ENCODE results near the gene KDM4B. TPM values are rescaled to one million over a fixed set of nuclear protein-coding genes. Genes with fewer than 3 reads are reported as not detected.

KDM4B gene
- total RNA-seq, 2 experiments from 2014 or later: 31.2 to 42.3 TPM

DNA sequence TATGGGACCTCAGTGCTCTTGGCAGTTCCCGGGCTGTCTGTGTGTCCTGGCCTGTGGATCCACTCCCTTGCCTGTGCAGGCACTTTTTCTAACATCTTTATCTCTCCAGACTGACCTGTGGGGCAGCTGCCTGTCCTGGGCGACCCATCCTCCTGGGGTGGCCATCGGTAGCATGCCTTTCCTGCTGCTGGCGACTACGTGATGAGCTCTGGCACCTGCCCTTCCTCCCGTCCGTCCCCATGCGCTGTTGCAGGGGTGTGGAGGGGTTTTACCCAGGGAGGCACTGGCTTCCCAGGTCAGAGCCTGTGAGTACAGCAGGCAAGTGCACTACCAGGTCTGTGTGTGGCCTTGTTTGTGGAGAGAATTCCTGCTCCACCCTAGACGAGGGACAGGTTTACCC lies 93.3 kb downstream of the KDM4B start:
- H3K4me3 Mint-ChIP-seq: no peak overlapping the region
- peaks cover 21% of the 10 kb centered on the region for H3K36me3 Mint-ChIP-seq
- CTCF ChIA-PET: interaction anchor here (1.3 kb wide), 1 partner anchor 14 kb away, joined by 3 read pairs; no protein-coding TSS in a partner anchor
- DNase-seq (no peak), ATAC-seq (no peak)
- no peaks in the 10 kb centered on the region for H3K27me3 Mint-ChIP-seq
- H3K9me3 Mint-ChIP-seq (ENCODE audit: low read depth): peaks cover 14% of the 10 kb centered on the region
- no peaks in the 10 kb centered on the region for H3K4me1 Mint-ChIP-seq
- no peak overlapping the region for H3K27ac Mint-ChIP-seq

- DNase-seq (no peak), ATAC-seq (no peak)
- peaks cover 21% of the 10 kb centered on the region for H3K36me3 Mint-ChIP-seq
- no peaks in the 10 kb centered on the region for H3K4me1 Mint-ChIP-seq
- CTCF ChIA-PET: interaction anchor here (1.3 kb wide), 2 partner anchors 12 to 14 kb away, joined by 3 to 4 read pairs; no protein-coding TSS in a partner anchor
- H3K27ac Mint-ChIP-seq: no peak overlapping the region
- peaks cover 14% of the 10 kb centered on the region for H3K9me3 Mint-ChIP-seq (ENCODE audit: low read depth)
- no peaks in the 10 kb centered on the region for H3K27me3 Mint-ChIP-seq
- H3K4me3 Mint-ChIP-seq: no peak overlapping the region
These were observed 93.9 kb downstream of the KDM4B start for GRCh38 chr19:5062799-5063198.

GRCh38 chr19:5063873-5064645 lies 95.1 kb downstream of the KDM4B start:
- H3K9me3 Mint-ChIP-seq (ENCODE audit: low read depth): peaks cover 14% of the 10 kb centered on the region
- DNase-seq (no peak), ATAC-seq (no peak)
- peaks cover 21% of the 10 kb centered on the region for H3K36me3 Mint-ChIP-seq
- CTCF ChIA-PET: interaction anchor here (1.3 kb wide), 2 partner anchors 11 to 16 kb away, joined by 3 to 4 read pairs; no protein-coding TSS in a partner anchor
- no peak overlapping the region for H3K4me3 Mint-ChIP-seq
- no peak overlapping the region for H3K27ac Mint-ChIP-seq
- H3K4me1 Mint-ChIP-seq: no peaks in the 10 kb centered on the region
- H3K27me3 Mint-ChIP-seq: no peaks in the 10 kb centered on the region

- Mint-ChIP-seq H3K4me1 (no peaks in the 10 kb centered on the region), H3K4me3 (no peak overlapping the region), H3K27ac (no peak overlapping the region), H3K36me3 (peaks cover 21% of the 10 kb centered on the region), H3K27me3 (no peaks in the 10 kb centered on the region), H3K9me3 (ENCODE audit: low read depth) (peaks cover 14% of the 10 kb centered on the region)
- CTCF ChIA-PET: no interaction called here
- DNase-seq (no peak), ATAC-seq (no peak)
These were observed 96.0 kb downstream of the KDM4B start for GRCh38 chr19:5064896-5065295.

DNA sequence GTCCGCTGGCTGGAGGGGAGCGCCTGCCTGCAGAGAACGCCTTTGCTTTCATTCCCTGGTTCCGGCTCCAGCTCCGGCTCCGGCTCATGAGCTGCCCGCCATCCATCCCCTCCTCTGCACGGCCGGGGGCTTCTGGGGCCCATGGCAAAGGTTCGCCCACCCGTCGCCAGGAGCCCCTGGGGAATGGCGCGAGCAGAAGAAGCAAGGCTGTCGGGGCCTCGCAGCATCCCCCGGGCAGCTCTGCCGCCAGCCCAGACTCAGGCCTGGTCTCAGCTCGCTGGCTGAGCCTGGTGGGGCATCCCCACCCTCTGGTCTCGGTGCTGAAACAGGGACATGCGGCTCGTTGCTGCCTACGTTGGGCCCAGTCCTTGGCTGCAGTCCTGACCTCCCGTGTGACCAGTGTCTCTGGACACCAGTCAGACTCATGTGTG lies 96.8 kb downstream of the KDM4B start:
- H3K27ac Mint-ChIP-seq: no peak overlapping the region
- H3K4me1 Mint-ChIP-seq: no peaks in the 10 kb centered on the region
- H3K4me3 Mint-ChIP-seq: no peak overlapping the region
- CTCF ChIA-PET: no interaction called here
- peaks cover 14% of the 10 kb centered on the region for H3K9me3 Mint-ChIP-seq (ENCODE audit: low read depth)
- no peaks in the 10 kb centered on the region for H3K27me3 Mint-ChIP-seq
- no peak for ATAC-seq
- H3K36me3 Mint-ChIP-seq: peaks cover 21% of the 10 kb centered on the region
- no peak for DNase-seq

GRCh38 chr19:5066768-5067167 lies 97.9 kb downstream of the KDM4B start:
- Mint-ChIP-seq H3K4me3 (no peak overlapping the region), H3K27ac (no peak overlapping the region)

GRCh38 chr19:5067678-5068077 lies 98.8 kb downstream of the KDM4B start:
- H3K27me3 Mint-ChIP-seq: no peaks in the 10 kb centered on the region
- peaks cover 6% of the 10 kb centered on the region for H3K9me3 Mint-ChIP-seq (ENCODE audit: low read depth)
- ATAC-seq (no peak), DNase-seq (no peak)
- no peak overlapping the region for H3K4me3 Mint-ChIP-seq
- H3K36me3 Mint-ChIP-seq: peaks cover 6% of the 10 kb centered on the region
- CTCF ChIA-PET: no interaction called here
- H3K27ac Mint-ChIP-seq: no peak overlapping the region
- peaks cover under 1% of the 10 kb centered on the region for H3K4me1 Mint-ChIP-seq

More at GRCh38 chr19:5066768-5067167, 97.9 kb downstream of the KDM4B start:
- ATAC-seq: no peak
- Mint-ChIP-seq H3K27me3 (no peaks in the 10 kb centered on the region), H3K9me3 (ENCODE audit: low read depth) (peaks cover 11% of the 10 kb centered on the region), H3K4me1 (no peaks in the 10 kb centered on the region), H3K36me3 (peaks cover 12% of the 10 kb centered on the region)
- CTCF ChIA-PET: no interaction called here
- no peak for DNase-seq

- DNase-seq: no peak
- no peak overlapping the region for H3K27ac Mint-ChIP-seq
- CTCF ChIA-PET: no interaction called here
- H3K27me3 Mint-ChIP-seq: no peaks in the 10 kb centered on the region
- no peaks in the 10 kb centered on the region for H3K36me3 Mint-ChIP-seq
- H3K9me3 Mint-ChIP-seq (ENCODE audit: low read depth): no peaks in the 10 kb centered on the region
- peaks cover 7% of the 10 kb centered on the region for H3K4me1 Mint-ChIP-seq
- no peak overlapping the region for H3K4me3 Mint-ChIP-seq
- no peak for ATAC-seq
These were observed 99.5 kb downstream of the KDM4B start for GRCh38 chr19:5068233-5069072.

DNA sequence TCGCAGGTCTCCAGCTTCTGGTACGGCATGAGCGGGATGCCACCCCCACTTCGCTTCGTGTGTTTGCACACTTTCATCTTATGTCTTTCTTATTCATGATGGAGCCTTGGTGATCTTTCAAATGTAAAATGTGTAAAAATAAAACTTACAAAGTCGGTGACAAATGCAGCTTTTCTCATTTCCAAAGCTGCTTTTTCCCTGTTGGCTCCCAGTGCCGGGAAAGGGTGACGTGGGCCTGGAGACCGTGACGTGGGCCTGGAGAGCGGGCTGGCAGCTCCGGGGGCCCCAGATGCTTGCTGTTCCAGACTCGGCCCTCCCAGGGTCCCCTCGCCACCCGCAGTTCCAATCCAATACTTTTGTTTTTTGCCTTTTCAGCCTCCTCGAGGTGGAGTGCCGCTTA lies 101.4 kb downstream of the KDM4B start:
- CTCF ChIA-PET: no interaction called here
- H3K27ac Mint-ChIP-seq: no peak overlapping the region
- peaks cover 26% of the 10 kb centered on the region for H3K4me1 Mint-ChIP-seq
- no peaks in the 10 kb centered on the region for H3K27me3 Mint-ChIP-seq
- no peak for DNase-seq
- no peak for ATAC-seq
- no peaks in the 10 kb centered on the region for H3K9me3 Mint-ChIP-seq (ENCODE audit: low read depth)
- no peak overlapping the region for H3K4me3 Mint-ChIP-seq
- no peaks in the 10 kb centered on the region for H3K36me3 Mint-ChIP-seq

DNA sequence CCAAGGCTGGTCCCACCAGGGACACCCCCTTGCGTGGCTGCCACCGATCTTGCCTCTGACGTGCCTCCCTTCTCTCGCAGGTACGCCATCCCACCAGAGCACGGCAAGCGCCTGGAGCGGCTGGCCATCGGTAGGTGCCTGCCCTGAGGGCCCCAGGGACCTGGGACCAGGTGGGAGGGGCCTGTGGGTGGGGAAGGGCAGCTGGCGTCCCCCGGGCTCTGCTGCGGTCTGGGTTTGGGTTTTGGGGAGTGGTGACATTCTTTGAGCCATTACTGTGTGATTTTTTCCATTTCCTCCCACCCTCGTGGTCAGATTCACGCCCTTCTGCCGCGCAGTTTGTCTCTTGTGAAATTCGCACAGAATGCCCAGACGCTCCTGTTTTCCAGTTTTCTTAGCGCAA lies 102.0 kb downstream of the KDM4B start:
- CTCF ChIA-PET: interaction anchor here (0.5 kb wide), 1 partner anchor 11 kb away, joined by 4 read pairs; no protein-coding TSS in a partner anchor
- ATAC-seq (no peak), DNase-seq (no peak)
- no peaks in the 10 kb centered on the region for H3K27me3 Mint-ChIP-seq
- no peaks in the 10 kb centered on the region for H3K9me3 Mint-ChIP-seq (ENCODE audit: low read depth)
- H3K4me3 Mint-ChIP-seq: no peak overlapping the region
- H3K4me1 Mint-ChIP-seq: peaks cover 31% of the 10 kb centered on the region
- no peak overlapping the region for H3K27ac Mint-ChIP-seq
- no peaks in the 10 kb centered on the region for H3K36me3 Mint-ChIP-seq

GRCh38 chr19:5071579-5071978 lies 102.7 kb downstream of the KDM4B start:
- no peak for ATAC-seq
- H3K36me3 Mint-ChIP-seq: no peaks in the 10 kb centered on the region
- H3K4me1 Mint-ChIP-seq: peaks cover 34% of the 10 kb centered on the region
- no peaks in the 10 kb centered on the region for H3K27me3 Mint-ChIP-seq
- H3K4me3 Mint-ChIP-seq: no peak overlapping the region
- CTCF ChIA-PET: interaction anchor here (0.5 kb wide), 1 partner anchor 12 kb away, joined by 4 read pairs; no protein-coding TSS in a partner anchor
- no peaks in the 10 kb centered on the region for H3K9me3 Mint-ChIP-seq (ENCODE audit: low read depth)
- DNase-seq: no peak
- H3K27ac Mint-ChIP-seq: no peak overlapping the region

- CTCF ChIA-PET: no interaction called here
- H3K4me3 Mint-ChIP-seq: no peak overlapping the region
- no peaks in the 10 kb centered on the region for H3K9me3 Mint-ChIP-seq (ENCODE audit: low read depth)
- DNase-seq (no peak), ATAC-seq (no peak)
- H3K27ac Mint-ChIP-seq: no peak overlapping the region
- no peaks in the 10 kb centered on the region for H3K36me3 Mint-ChIP-seq
- peaks cover 37% of the 10 kb centered on the region for H3K4me1 Mint-ChIP-seq
- H3K27me3 Mint-ChIP-seq: no peaks in the 10 kb centered on the region
These were observed 103.2 kb downstream of the KDM4B start for GRCh38 chr19:5072115-5072514.

DNA sequence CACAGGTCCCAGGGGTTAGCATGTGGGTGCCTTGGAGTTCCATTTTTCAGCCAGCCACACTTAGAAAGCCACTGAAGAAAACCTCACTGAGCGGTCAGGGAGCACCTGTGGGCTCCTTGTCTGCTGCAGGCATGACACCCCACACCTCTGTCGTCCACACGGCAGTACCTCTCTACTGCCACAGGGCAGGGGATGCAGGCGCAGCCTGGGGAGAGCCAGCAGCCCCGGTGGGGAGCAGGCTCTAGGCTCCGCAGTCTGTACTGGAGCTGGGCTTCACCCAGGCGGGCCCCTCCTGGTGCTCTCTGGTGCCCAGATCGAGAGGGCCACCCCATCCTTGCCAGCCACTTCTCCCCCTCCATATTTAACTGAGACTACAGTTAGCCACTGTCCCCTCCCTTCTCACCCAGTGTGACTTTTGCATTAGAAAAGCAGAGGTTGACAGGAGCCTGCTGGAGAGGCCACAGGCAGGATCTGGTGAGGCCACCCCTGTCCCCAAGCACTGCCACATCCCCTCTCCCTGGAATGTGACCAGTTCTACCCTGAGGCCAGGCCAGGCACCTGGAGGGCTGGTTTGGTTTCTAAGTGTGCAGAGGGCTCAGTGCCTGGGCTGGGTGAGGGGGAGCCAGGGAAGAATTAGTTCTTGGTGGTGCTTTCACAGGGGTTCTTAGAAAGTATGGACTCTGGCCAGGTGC lies 104.4 kb downstream of the KDM4B start:
- no peak overlapping the region for H3K27ac Mint-ChIP-seq
- H3K4me3 Mint-ChIP-seq: no peak overlapping the region
- ATAC-seq: no peak
- DNase-seq: no peak
- H3K27me3 Mint-ChIP-seq: no peaks in the 10 kb centered on the region
- H3K9me3 Mint-ChIP-seq (ENCODE audit: low read depth): no peaks in the 10 kb centered on the region
- CTCF ChIA-PET: interaction anchor here (1.2 kb wide), 1 partner anchor 42 kb away, joined by 3 read pairs; no protein-coding TSS in a partner anchor
- no peaks in the 10 kb centered on the region for H3K36me3 Mint-ChIP-seq
- H3K4me1 Mint-ChIP-seq: peaks cover 40% of the 10 kb centered on the region

Data from activated CD8-positive, alpha-beta memory T cell treated with anti-CD3 and anti-CD28 coated beads, Interleukin-2, amount 10 ng/mL, durations not matched to agents 7 days and 5 days (primary cell).